Stimulated activated effector memory CD8-positive, alpha-beta T cell treated with anti-CD3 and anti-CD28 coated beads, Interleukin-12 subunit alpha, Interleukin-12 subunit beta, amount 100 ng/mL, for 72 hours (primary cell): ENCODE measurements around the gene TJP3.
"Not testable (repeated sequence)": the region's sequence is repeated elsewhere in the genome, so short reads cannot be mapped to it uniquely, and the experiment has no call there.

Source experiments
- ATAC-seq: fragments of 150-1000 bp; cut with Tn5 transposase; 2 replicates; pipeline ENCODE4 v1.10.0; 2021
- DNase-seq, 2 donors: peaks; one replicate each; pipeline ENCODE4 v3.0.0; 2021 to 2022; ENCODE audit warnings: low spot score in 2 of 2
- H3K27ac Mint-ChIP-seq: one replicate; pipeline ENCODE4 v1.8.0; 2022; ENCODE audit warnings: mild to moderate bottlenecking, mixed read lengths
- H3K36me3 Mint-ChIP-seq: one replicate; pipeline ENCODE4 v1.8.0; 2022; ENCODE audit warnings: mild to moderate bottlenecking, mixed read lengths
- H3K4me1 Mint-ChIP-seq: one replicate; pipeline ENCODE4 v1.8.0; 2022; ENCODE audit warnings: mixed read lengths
- H3K4me3 Mint-ChIP-seq: one replicate; pipeline ENCODE4 v1.8.0; 2022; ENCODE audit warnings: mild to moderate bottlenecking, mixed read lengths
- H3K9me3 Mint-ChIP-seq: one replicate; pipeline ENCODE4 v1.8.0; 2022; ENCODE audit warnings: mixed read lengths

TJP3 gene

GRCh38 chr19:3736106-3736724 is 28.0 kb downstream of the TJP3 start:
- H3K36me3 Mint-ChIP-seq, result no peaks in the 10 kb centered on the region
- peaks cover 6% of the 10 kb centered on the region for H3K4me1 Mint-ChIP-seq
- ATAC-seq, result no peak
- no peak for DNase-seq
- H3K4me3 Mint-ChIP-seq, result no peak overlapping the region
- H3K9me3 Mint-ChIP-seq, result no peaks in the 10 kb centered on the region
- H3K27ac Mint-ChIP-seq, result no peak overlapping the region

GRCh38 chr19:3737487-3738205 is 29.5 kb downstream of the TJP3 start:
- Mint-ChIP-seq H3K4me3 (no peak overlapping the region), H3K27ac (no peak overlapping the region), H3K4me1 (peaks cover 6% of the 10 kb centered on the region), H3K9me3 (no peaks in the 10 kb centered on the region), H3K36me3 (no peaks in the 10 kb centered on the region)
- DNase-seq (no peak), ATAC-seq (no peak)

GRCh38 chr19:3738477-3739220 is 30.5 kb downstream of the TJP3 start:
- DNase-seq (no peak), ATAC-seq (no peak)
- H3K4me3 Mint-ChIP-seq, result no peak overlapping the region
- H3K27ac Mint-ChIP-seq, result no peak overlapping the region
- H3K4me1 Mint-ChIP-seq, result peaks cover 6% of the 10 kb centered on the region
- no peaks in the 10 kb centered on the region for H3K36me3 Mint-ChIP-seq
- H3K9me3 Mint-ChIP-seq, result no peaks in the 10 kb centered on the region

GRCh38 chr19:3740431-3740830 is 32.2 kb downstream of the TJP3 start:
- DNase-seq, result no peak
- no peak overlapping the region for H3K27ac Mint-ChIP-seq
- no peak overlapping the region for H3K4me3 Mint-ChIP-seq
- ATAC-seq, result no peak
- H3K4me1 Mint-ChIP-seq, result peaks cover 6% of the 10 kb centered on the region
- H3K9me3 Mint-ChIP-seq, result no peaks in the 10 kb centered on the region
- no peaks in the 10 kb centered on the region for H3K36me3 Mint-ChIP-seq

GRCh38 chr19:3743486-3743885 is 35.3 kb downstream of the TJP3 start:
- Mint-ChIP-seq H3K9me3 (no peaks in the 10 kb centered on the region), H3K27ac (no peak overlapping the region)
- no peak for ATAC-seq

GRCh38 chr19:3745363-3746045 is 37.3 kb downstream of the TJP3 start:
- ATAC-seq (peak; percentile 28), DNase-seq (no peak)
- Mint-ChIP-seq H3K4me3 (no peak overlapping the region), H3K27ac (no peak overlapping the region), H3K4me1 (no peaks in the 10 kb centered on the region), H3K36me3 (peaks cover 13% of the 10 kb centered on the region), H3K9me3 (no peaks in the 10 kb centered on the region)

More at GRCh38 chr19:3743486-3743885, 35.3 kb downstream of the TJP3 start:
- no peaks in the 10 kb centered on the region for H3K4me1 Mint-ChIP-seq
- H3K4me3 Mint-ChIP-seq, result no peak overlapping the region
- H3K36me3 Mint-ChIP-seq, result no peaks in the 10 kb centered on the region
- no peak for DNase-seq

- no peaks in the 10 kb centered on the region for H3K4me1 Mint-ChIP-seq
- no peak overlapping the region for H3K4me3 Mint-ChIP-seq
- DNase-seq, result no peak
- H3K27ac Mint-ChIP-seq, result no peak overlapping the region
- no peaks in the 10 kb centered on the region for H3K9me3 Mint-ChIP-seq
- H3K36me3 Mint-ChIP-seq, result peaks cover 19% of the 10 kb centered on the region
- ATAC-seq, result no peak
Measured at GRCh38 chr19:3746371-3747056, 38.3 kb downstream of the TJP3 start.

GRCh38 chr19:3748965-3749364 is 40.8 kb downstream of the TJP3 start:
- Mint-ChIP-seq H3K9me3 (no peaks in the 10 kb centered on the region), H3K36me3 (peaks cover 29% of the 10 kb centered on the region), H3K27ac (no peak overlapping the region), H3K4me1 (no peaks in the 10 kb centered on the region), H3K4me3 (no peak overlapping the region)
- ATAC-seq (no peak), DNase-seq (no peak)

- ATAC-seq, result no peak
- Mint-ChIP-seq H3K9me3 (no peaks in the 10 kb centered on the region), H3K4me3 (no peak overlapping the region), H3K36me3 (peaks cover 35% of the 10 kb centered on the region), H3K27ac (no peak overlapping the region), H3K4me1 (peaks cover 6% of the 10 kb centered on the region)
- DNase-seq, result no peak
Measured at GRCh38 chr19:3750211-3750610, 42.0 kb downstream of the TJP3 start.

GRCh38 chr19:3751236-3751635 is 43.1 kb downstream of the TJP3 start:
- Mint-ChIP-seq H3K4me1 (peaks cover 8% of the 10 kb centered on the region), H3K36me3 (peaks cover 45% of the 10 kb centered on the region), H3K9me3 (no peaks in the 10 kb centered on the region), H3K4me3 (no peak overlapping the region), H3K27ac (no peak overlapping the region)
- ATAC-seq (no peak), DNase-seq (no peak)

- Mint-ChIP-seq H3K4me1 (peaks cover 8% of the 10 kb centered on the region), H3K9me3 (no peaks in the 10 kb centered on the region), H3K27ac (no peak overlapping the region), H3K4me3 (no peak overlapping the region), H3K36me3 (peaks cover 58% of the 10 kb centered on the region)
- ATAC-seq (no peak), DNase-seq (no peak)
Measured at GRCh38 chr19:3752492-3752891, 44.3 kb downstream of the TJP3 start.

- H3K9me3 Mint-ChIP-seq, result no peaks in the 10 kb centered on the region
- H3K4me3 Mint-ChIP-seq, result no peak overlapping the region
- peaks cover 71% of the 10 kb centered on the region for H3K36me3 Mint-ChIP-seq
- H3K27ac Mint-ChIP-seq, result no peak overlapping the region
- ATAC-seq, result no peak
- peaks cover 8% of the 10 kb centered on the region for H3K4me1 Mint-ChIP-seq
- DNase-seq, result no peak
Measured at GRCh38 chr19:3753631-3754410, 45.6 kb downstream of the TJP3 start.

- not testable (repeated sequence) for H3K9me3 Mint-ChIP-seq, ATAC-seq, H3K27ac Mint-ChIP-seq, H3K4me3 Mint-ChIP-seq, DNase-seq
- peaks cover 86% of the 10 kb centered on the region for H3K36me3 Mint-ChIP-seq
- H3K4me1 Mint-ChIP-seq, result peaks cover 34% of the 10 kb centered on the region
Measured at GRCh38 chr19:3757705-3758104, 49.5 kb downstream of the TJP3 start.

GRCh38 chr19:3758297-3758696 is 50.1 kb downstream of the TJP3 start:
- H3K36me3 Mint-ChIP-seq, result peaks cover 89% of the 10 kb centered on the region
- H3K4me3 Mint-ChIP-seq, result peak overlapping the region; percentile 99
- not testable (repeated sequence) for ATAC-seq, H3K9me3 Mint-ChIP-seq, DNase-seq, H3K27ac Mint-ChIP-seq
- H3K4me1 Mint-ChIP-seq, result peaks cover 40% of the 10 kb centered on the region
